Caco-2 (cell line): ENCODE results near the gene PHF21A. TPM values are rescaled to one million over a fixed set of nuclear protein-coding genes. Genes with fewer than 3 reads are reported as not detected.

Experiments used
- BruUV-seq: library from RNA; stranded (reverse); fragments of 400-500 nt; replicated peaks from 2 replicates; lab custom pipeline; 2021; lab: Mats Ljungman, UMichigan
- CTCF ChIA-PET: fragments of 300-600 bp; sonication (Branson Sonifier 250); formaldehyde crosslinking; loops from one replicate; lab custom pipeline; 2022; ENCODE audit warnings: antibody characterized with exemption; lab: Charles Lee
- POLR2A ChIA-PET: fragments of 300-600 bp; sonication (Branson Sonifier 250); formaldehyde crosslinking; loops from one replicate; lab custom pipeline; 2022; ENCODE audit warnings: antibody characterized with exemption; lab: Charles Lee
- DNase-seq, 2 experiments: peaks; one replicate each; pipeline versions ENCODE4 v3.0.0 to v3.0.0-alpha.2; 2020 to 2022
- H3K27me3 ChIP-seq: replicated peaks from 2 replicates; pipeline ENCODE4 v1.6.0; 2011; ENCODE audit warnings: low read length; ENCODE audit not compliant: control insufficient read depth, insufficient read depth
- H3K36me3 ChIP-seq: 2 replicates; pipeline ENCODE4 v1.5.1; 2011; ENCODE audit warnings: low read length; ENCODE audit not compliant: control insufficient read depth, insufficient read depth
- H3K4me1 ChIP-seq: fragments of 250-450 bp; sonication (Bioruptor Pico); 2 replicates; pipeline ENCODE4 v1.5.1; 2020; ENCODE audit warnings: mild to moderate bottlenecking
- H3K4me3 ChIP-seq: 2 replicates; pipeline ENCODE4 v1.5.1; 2011; ENCODE audit warnings: low read depth, mild to moderate bottlenecking, control low read depth, low read length
- H3K9me3 ChIP-seq: fragments of 250-450 bp; sonication (Bioruptor Pico); 2 replicates; pipeline ENCODE4 v1.5.1; 2020; ENCODE audit warnings: mild to moderate bottlenecking, moderate library complexity
- H3K27ac Mint-ChIP-seq: one replicate; pipeline ENCODE4 v1.8.0; 2022; ENCODE audit warnings: mixed read lengths; ENCODE audit not compliant: unreplicated experiment
- H3K27me3 Mint-ChIP-seq: one replicate; pipeline ENCODE4 v1.8.0; 2022; ENCODE audit warnings: mixed read lengths; ENCODE audit not compliant: insufficient read depth, unreplicated experiment
- H3K36me3 Mint-ChIP-seq: one replicate; pipeline ENCODE4 v1.8.0; 2022; ENCODE audit warnings: mild to moderate bottlenecking, mixed read lengths; ENCODE audit not compliant: insufficient read depth, unreplicated experiment
- H3K4me1 Mint-ChIP-seq: one replicate; pipeline ENCODE4 v1.8.0; 2022; ENCODE audit warnings: low read depth, mixed read lengths; ENCODE audit not compliant: unreplicated experiment
- H3K4me3 Mint-ChIP-seq: one replicate; pipeline ENCODE4 v1.8.0; 2022; ENCODE audit warnings: mild to moderate bottlenecking, moderate library complexity, mixed read lengths; ENCODE audit not compliant: unreplicated experiment
- H3K9me3 Mint-ChIP-seq: one replicate; pipeline ENCODE4 v1.8.0; 2022; ENCODE audit warnings: mixed read lengths; ENCODE audit not compliant: unreplicated experiment
- CTCF ChIP-seq, 2 experiments: fragments of 200-600 bp in 1 of 2; IDR thresholded peaks; 1 replicate in 1 of 2; 2 replicates in 1 of 2; pipeline versions ENCODE4 v1.5.1 to v1.8.0; 2011 to 2022; ENCODE audit warnings: antibody characterized with exemption in 1 of 2, control low read depth in 1 of 2, inconsistent platforms in 1 of 2, low read depth in 1 of 2, low read length in 1 of 2, mild to moderate bottlenecking in 1 of 2, moderate library complexity in 1 of 2; ENCODE audit not compliant: insufficient read depth in 1 of 2, severe bottlenecking in 1 of 2, unreplicated experiment in 1 of 2
- intact Hi-C: fragments of 100-400 bp; cut with micrococcal nuclease; formaldehyde crosslinking; loops from one replicate; pipeline ENCODE4 v1.10.0; 2022; ENCODE audit not compliant: unreplicated experiment
- total RNA-seq: library from RNA; stranded (reverse); gene quantifications from 2 replicates; pipeline ENCODE4 v1.2.3, GENCODE V29; 2022

The PHF21A gene
- total RNA-seq, 1 experiment from 2014 or later = 20.0 TPM

GRCh38 chr11:46003572-46003971, 117.7 kb downstream of the PHF21A start:
- TF ChIP-seq CTCF (IDR thresholded peaks at IDR 0.05; ENCODE audit: insufficient read depth in 1 of 2, low read depth in 1 of 2, low read length in 1 of 2, severe bottlenecking in 1 of 2, unreplicated experiment in 1 of 2) = no peak
- DNase-seq = no peak
- BruUV-seq = no TSS peak
- ChIA-PET POLR2A (no interaction called here), CTCF (interaction anchor here (0.6 to 2.0 kb wide), 3 partner anchors 37 to 232 kb away, joined by 3 to 8 read pairs (median 3); no protein-coding TSS in a partner anchor)
- Mint-ChIP-seq H3K9me3 (no peaks in the 10 kb centered on the region), H3K4me1 (peaks cover 20% of the 10 kb centered on the region), H3K27ac (no peak overlapping the region), H3K36me3 (no peaks in the 10 kb centered on the region), H3K27me3 (no peaks in the 10 kb centered on the region), H3K4me3 (no peak overlapping the region)
- no peaks in the 10 kb centered on the region for H3K27me3 ChIP-seq
- no peak overlapping the region for H3K4me3 ChIP-seq
- intact Hi-C loops = no loop called here
- peaks cover 17% of the 10 kb centered on the region for H3K4me1 ChIP-seq
- H3K9me3 ChIP-seq = no peaks in the 10 kb centered on the region
- no peaks in the 10 kb centered on the region for H3K36me3 ChIP-seq

DNA sequence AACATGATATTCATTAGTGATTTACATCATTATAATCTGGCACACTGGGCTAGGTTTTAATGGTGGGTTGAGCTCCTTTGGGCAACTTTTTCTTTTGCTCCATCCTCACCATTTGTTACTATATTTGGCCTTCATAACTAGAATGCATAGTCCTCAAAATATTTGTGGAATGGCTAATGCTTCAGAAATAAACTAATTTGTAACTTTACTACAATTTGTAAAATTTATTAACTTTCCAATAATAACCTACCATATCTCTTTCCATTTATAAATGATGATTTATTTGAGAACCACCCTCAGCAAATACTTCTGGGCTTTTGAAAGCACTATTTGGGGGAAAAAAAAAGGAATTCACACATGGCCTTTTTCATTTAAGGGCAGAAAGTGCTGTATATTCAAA, 119.1 kb downstream of the PHF21A start:
- H3K4me1 Mint-ChIP-seq = peaks cover 20% of the 10 kb centered on the region

GRCh38 chr11:46001448-46001914, 119.8 kb downstream of the PHF21A start:
- Histone ChIP-seq H3K4me1 (peaks cover 17% of the 10 kb centered on the region), H3K27me3 (no peaks in the 10 kb centered on the region), H3K4me3 (no peak overlapping the region), H3K36me3 (no peaks in the 10 kb centered on the region), H3K9me3 (no peaks in the 10 kb centered on the region)
- no peak for DNase-seq
- no peaks in the 10 kb centered on the region for H3K9me3 Mint-ChIP-seq
- intact Hi-C loops = no loop called here
- H3K36me3 Mint-ChIP-seq = no peaks in the 10 kb centered on the region
- ChIA-PET CTCF (interaction anchor here (0.5 to 1.7 kb wide), 2 partner anchors 14 to 36 kb away, joined by 3 to 4 read pairs; no protein-coding TSS in a partner anchor), POLR2A (interaction anchor here (0.9 kb wide), 1 partner anchor 242 kb away, joined by 3 read pairs; no protein-coding TSS in a partner anchor)
- no peak overlapping the region for H3K4me3 Mint-ChIP-seq
- no TSS peak for BruUV-seq
- peak in 1 of 2 experiments; percentile 1 for TF ChIP-seq CTCF (IDR thresholded peaks at IDR 0.05; ENCODE audit: insufficient read depth in 1 of 2, low read depth in 1 of 2, low read length in 1 of 2, severe bottlenecking in 1 of 2, unreplicated experiment in 1 of 2)
- peaks cover 19% of the 10 kb centered on the region for H3K4me1 Mint-ChIP-seq
- H3K27me3 Mint-ChIP-seq = no peaks in the 10 kb centered on the region
- H3K27ac Mint-ChIP-seq = peak overlapping the region; percentile 14

More for the DNA sequence above, 119.1 kb downstream of the PHF21A start:
- H3K4me3 Mint-ChIP-seq = no peak overlapping the region
- ChIA-PET POLR2A (no interaction called here), CTCF (interaction anchor here (0.5 to 2.0 kb wide), 3 partner anchors 15 to 37 kb away, joined by 3 to 8 read pairs (median 4); no protein-coding TSS in a partner anchor)
- H3K27me3 ChIP-seq = no peaks in the 10 kb centered on the region
- no peaks in the 10 kb centered on the region for H3K36me3 ChIP-seq
- H3K4me1 ChIP-seq = peaks cover 17% of the 10 kb centered on the region
- no peaks in the 10 kb centered on the region for H3K9me3 Mint-ChIP-seq
- no TSS peak for BruUV-seq
- no peak for DNase-seq
- H3K4me3 ChIP-seq = no peak overlapping the region
- H3K27ac Mint-ChIP-seq = no peak overlapping the region
- no peak for TF ChIP-seq CTCF (IDR thresholded peaks at IDR 0.05; ENCODE audit: insufficient read depth in 1 of 2, low read depth in 1 of 2, low read length in 1 of 2, severe bottlenecking in 1 of 2, unreplicated experiment in 1 of 2)
- H3K9me3 ChIP-seq = no peaks in the 10 kb centered on the region
- intact Hi-C loops = no loop called here
- no peaks in the 10 kb centered on the region for H3K36me3 Mint-ChIP-seq
- no peaks in the 10 kb centered on the region for H3K27me3 Mint-ChIP-seq
